H1 (cell line): ENCODE data around the gene ACTN2. TPM values are rescaled to one million over a fixed set of nuclear protein-coding genes. Genes with fewer than 3 reads are reported as not detected.

ENCODE experiments used
- CTCF ChIA-PET: fragments of 300-600 bp; sonication (Branson Sonifier 250); formaldehyde crosslinking; loops from one replicate; lab custom pipeline; 2021; ENCODE audit not compliant: partially characterized antibody; lab: Charles Lee
- POLR2A ChIA-PET: fragments of 300-600 bp; sonication (Branson Sonifier 250); formaldehyde crosslinking; loops from one replicate; lab custom pipeline; 2021; ENCODE audit warnings: inconsistent platforms; ENCODE audit not compliant: partially characterized antibody; lab: Charles Lee
- DNase-seq, 2 experiments: peaks; one replicate each; pipeline versions ENCODE4 v3.0.0 to v3.0.0-alpha.2; 2010 to 2022; ENCODE audit warnings: low spot score in 2 of 2, low read depth in 1 of 2, mixed read lengths in 1 of 2
- FAIRE-seq: peaks from 2 replicates; lab custom pipeline; 2011; peaks lifted over from hg19 to GRCh38; lab: Jason Lieb, UNC
- H2AFZ ChIP-seq: 2 replicates; pipeline ENCODE4 v1.8.1; 2012; ENCODE audit warnings: low read length, inconsistent platforms
- H2AK5ac ChIP-seq: 2 replicates; pipeline ENCODE4 v1.6.1; 2013; ENCODE audit warnings: low read depth, low read length
- H2BK120ac ChIP-seq: replicated peaks from 2 replicates; pipeline ENCODE3; 2013; ENCODE audit warnings: low read depth, low read length, inconsistent platforms
- H2BK12ac ChIP-seq: 2 replicates; pipeline ENCODE4 v1.6.1; 2013; ENCODE audit warnings: low read depth, low read length
- H2BK15ac ChIP-seq: 2 replicates; pipeline ENCODE4 v1.6.1; 2013; ENCODE audit warnings: low read length
- H2BK20ac ChIP-seq: 2 replicates; pipeline ENCODE4 v1.6.1; 2013; ENCODE audit warnings: low read length
- H2BK5ac ChIP-seq: 2 replicates; pipeline ENCODE4 v1.6.1; 2013; ENCODE audit warnings: low read depth, low read length
- H3K14ac ChIP-seq: 2 replicates; pipeline ENCODE4 v1.6.1; 2013; ENCODE audit warnings: inconsistent platforms; ENCODE audit not compliant: insufficient read length
- H3K18ac ChIP-seq: 2 replicates; pipeline ENCODE4 v1.6.1; 2013; ENCODE audit warnings: low read length; ENCODE audit errors: extremely low read depth
- H3K23ac ChIP-seq: 2 replicates; pipeline ENCODE4 v1.6.1; 2013; ENCODE audit warnings: inconsistent platforms; ENCODE audit not compliant: insufficient read length
- H3K23me2 ChIP-seq: 2 replicates; pipeline ENCODE4 v1.6.1; 2013; ENCODE audit warnings: low read depth, low read length
- H3K27ac ChIP-seq: 2 replicates; pipeline ENCODE4 v1.6.1; 2011; ENCODE audit warnings: low read depth, low read length, inconsistent platforms
- H3K27me3 ChIP-seq, 4 experiments: replicated peaks in 1 of 4; 1 replicate in 1 of 4; 2 replicates in 3 of 4; pipeline versions ENCODE4 v1.6.1 to v1.8.1; 2011 to 2013; ENCODE audit warnings: low read length in 3 of 4, mild to moderate bottlenecking in 3 of 4, inconsistent platforms in 2 of 4, mixed read lengths in 2 of 4, moderate library complexity in 1 of 4; ENCODE audit not compliant: control insufficient read depth in 3 of 4, insufficient read depth in 3 of 4; ENCODE audit errors: extremely low read depth in 1 of 4
- H3K36me3 ChIP-seq, 4 experiments: 2 replicates each; pipeline versions ENCODE4 v1.6.1 to v1.8.1; 2011 to 2013; ENCODE audit warnings: mild to moderate bottlenecking in 4 of 4, low read length in 3 of 4, moderate library complexity in 2 of 4, control low read depth in 1 of 4, inconsistent platforms in 1 of 4; ENCODE audit not compliant: insufficient read depth in 4 of 4, control insufficient read depth in 2 of 4
- H3K4ac ChIP-seq: replicated peaks from 2 replicates; pipeline ENCODE3; 2013; ENCODE audit warnings: low read length, low read depth, mixed read lengths, inconsistent platforms; ENCODE audit not compliant: insufficient read length
- H3K4me1 ChIP-seq, 4 experiments: replicated peaks in 1 of 4; 1 replicate in 1 of 4; 2 replicates in 3 of 4; pipeline versions ENCODE4 v1.6.1 to v1.8.1; 2011 to 2013; ENCODE audit warnings: low read length in 3 of 4, inconsistent platforms in 2 of 4, mixed read lengths in 1 of 4; ENCODE audit not compliant: insufficient read depth in 4 of 4, control insufficient read depth in 3 of 4
- H3K4me2 ChIP-seq, 2 experiments: 2 replicates each; pipeline versions ENCODE4 v1.6.1 to v1.8.1; 2011 to 2013; ENCODE audit warnings: low read depth in 2 of 2, low read length in 2 of 2, control low read depth in 1 of 2, inconsistent platforms in 1 of 2, mild to moderate bottlenecking in 1 of 2; ENCODE audit not compliant: insufficient read depth in 1 of 2
- H3K4me3 ChIP-seq, 4 experiments: fragments of 200-600, 300-600 bp in 1 of 4; sonication (generic), shearing (Covaris generic), sonication (Bioruptor Twin) in 1 of 4; 2 replicates each; pipeline versions ENCODE4 v1.5.1 to v1.8.1; 2011 to 2016; ENCODE audit warnings: low read length in 4 of 4, low read depth in 3 of 4, control low read depth in 2 of 4, inconsistent platforms in 2 of 4, mild to moderate bottlenecking in 2 of 4, mixed read lengths in 1 of 4, moderate library complexity in 1 of 4; ENCODE audit not compliant: insufficient read depth in 2 of 4; ENCODE audit errors: extremely low read depth in 1 of 4
- H3K56ac ChIP-seq: replicated peaks from 2 replicates; pipeline ENCODE3; 2013; ENCODE audit warnings: low read depth, mild to moderate bottlenecking, mixed read lengths, low read length, inconsistent platforms; ENCODE audit not compliant: insufficient read length
- H3K79me1 ChIP-seq: 2 replicates; pipeline ENCODE4 v1.6.1; 2013; ENCODE audit warnings: low read depth, low read length, control low read depth
- H3K79me2 ChIP-seq, 2 experiments: 2 replicates each; pipeline versions ENCODE4 v1.6.1 to v1.8.1; 2012 to 2013; ENCODE audit warnings: low read length in 2 of 2, mild to moderate bottlenecking in 2 of 2, inconsistent platforms in 1 of 2; ENCODE audit not compliant: insufficient read depth in 2 of 2, control insufficient read depth in 1 of 2
- H3K9ac ChIP-seq, 4 experiments: replicated peaks in 1 of 4; 1 replicate in 1 of 4; 2 replicates in 3 of 4; pipeline versions ENCODE4 v1.6.1 to v1.8.1; 2011 to 2013; ENCODE audit warnings: low read depth in 3 of 4, low read length in 3 of 4, control low read depth in 2 of 4, mild to moderate bottlenecking in 2 of 4, moderate library complexity in 2 of 4, inconsistent platforms in 1 of 4; ENCODE audit errors: extremely low read depth in 1 of 4
- H3K9me3 ChIP-seq, 2 experiments: 2 replicates each; pipeline versions ENCODE4 v1.6.1 to v1.8.1; 2012 to 2013; ENCODE audit warnings: mild to moderate bottlenecking in 2 of 2, moderate library complexity in 2 of 2, control low read depth in 1 of 2, inconsistent platforms in 1 of 2, low read depth in 1 of 2, low read length in 1 of 2, mixed read lengths in 1 of 2; ENCODE audit not compliant: insufficient read depth in 2 of 2
- H4K20me1 ChIP-seq, 2 experiments: replicated peaks in 1 of 2; 2 replicates each; pipeline versions ENCODE3 to v1.8.1; 2011 to 2013; ENCODE audit warnings: inconsistent platforms in 2 of 2, low read length in 2 of 2, mild to moderate bottlenecking in 1 of 2; ENCODE audit not compliant: insufficient read depth in 2 of 2, control insufficient read depth in 1 of 2
- H4K5ac ChIP-seq: 2 replicates; pipeline ENCODE4 v1.6.1; 2013; ENCODE audit warnings: low read length, low read depth, mixed read lengths, inconsistent platforms; ENCODE audit not compliant: insufficient read length
- H4K8ac ChIP-seq: 2 replicates; pipeline ENCODE4 v1.8.0; 2013; ENCODE audit warnings: mild to moderate bottlenecking, moderate library complexity, low read length, inconsistent platforms; ENCODE audit not compliant: insufficient read depth; ENCODE audit errors: extremely low read depth
- H4K91ac ChIP-seq: replicated peaks from 2 replicates; pipeline ENCODE3; 2013; ENCODE audit warnings: low read length, mixed read lengths, inconsistent platforms; ENCODE audit not compliant: insufficient read length
- BCL11A ChIP-seq, 2 experiments: IDR thresholded peaks; one replicate each; pipeline ENCODE4 v1.6.1; 2011; ENCODE audit warnings: low read depth in 2 of 2, low read length in 2 of 2, mild to moderate bottlenecking in 2 of 2
- JUND ChIP-seq: IDR thresholded peaks from 2 replicates; pipeline ENCODE4 v1.6.1; 2011; ENCODE audit warnings: mild to moderate bottlenecking, improper control_type of control experiment, low read length
- MAX ChIP-seq: IDR thresholded peaks from 2 replicates; pipeline ENCODE4 v1.6.1; 2012; ENCODE audit warnings: inconsistent platforms
- NRF1 ChIP-seq: IDR thresholded peaks from 2 replicates; pipeline ENCODE4 v1.6.1; 2011; ENCODE audit warnings: mild to moderate bottlenecking, low read depth, low read length, improper control_type of control experiment
- RNF2 ChIP-seq: fragments of 200-900, 300-1000 bp; sonication (generic); IDR thresholded peaks from 2 replicates; pipeline ENCODE4 v1.7.1; 2016; ENCODE audit warnings: borderline replicate concordance, low read depth, mild to moderate bottlenecking, antibody characterized with exemption, low read length; ENCODE audit not compliant: poor library complexity, severe bottlenecking; ENCODE audit errors: missing control alignments
- SIN3A ChIP-seq, 2 experiments: IDR thresholded peaks in 1 of 2; conservative IDR thresholded peaks in 1 of 2; 2 replicates each; pipeline ENCODE4 v1.6.1; 2011 to 2012; ENCODE audit warnings: low read length in 2 of 2, improper control_type of control experiment in 1 of 2, low read depth in 1 of 2, mild to moderate bottlenecking in 1 of 2
- SP1 ChIP-seq: IDR thresholded peaks from 2 replicates; pipeline ENCODE4 v1.6.1; 2011; ENCODE audit warnings: low read depth, low read length
- SP4 ChIP-seq: IDR thresholded peaks from 2 replicates; pipeline ENCODE4 v1.6.1; 2012; ENCODE audit warnings: low read length, inconsistent platforms
- TAF1 ChIP-seq: IDR thresholded peaks from 2 replicates; pipeline ENCODE4 v1.6.1; 2011; ENCODE audit warnings: mild to moderate bottlenecking, low read depth, low read length
- USF2 ChIP-seq: IDR thresholded peaks from 2 replicates; pipeline ENCODE4 v1.6.1; 2011; ENCODE audit warnings: low read length, improper control_type of control experiment
- WGBS, 2 experiments: shearing (Covaris generic) in 1 of 2; methylation state at CpG; one replicate each; pipeline versions ENCODE4 v1.1.6 to v1.1.7; 2013 to 2015; ENCODE audit warnings: low lambda C conversion rate in 2 of 2, mixed read lengths in 2 of 2, inconsistent platforms in 1 of 2, low coverage in 1 of 2, missing lambda C conversion rate in 1 of 2; ENCODE audit not compliant: insufficient replicate concordance in 2 of 2, insufficient coverage in 1 of 2, insufficient read length in 1 of 2; ENCODE audit errors: extremely low coverage in 1 of 2, missing lambda C conversion rate in 1 of 2; 5-methylcytosine and 5-hydroxymethylcytosine counted together
- polyA plus RNA-seq, 7 experiments: library from polyadenylated mRNA; depleted of rRNA in 3 of 7; stranded (reverse) in 5 of 7; unstranded in 2 of 7; fragments of >200 nt in 5 of 7; fragments of 200-250 nt in 2 of 7; gene quantifications; 1 replicate in 5 of 7; 2 replicates in 1 of 7; 4 replicates in 1 of 7; pipeline versions ENCODE4 v1.2.1 to v1.2.3, GENCODE V29; 2011 to 2013; ENCODE audit warnings: missing spikeins in 2 of 7, mixed read lengths in 2 of 7
- total RNA-seq: library from RNA; stranded (reverse); fragmentation: NEBNext Ultra II Directional; extraction: Animal tissue kit (Norgen Biotek cat#: 25700); gene quantifications from 2 replicates; pipeline ENCODE4 v1.2.1, GENCODE V29; 2021

The ACTN2 gene
- total and polyA plus RNA-seq, 2 of the 8 experiments (the other 6 are each of a cell fraction or from before 2014, with no cell fraction given), result 1.9 to 4.1 TPM

DNA sequence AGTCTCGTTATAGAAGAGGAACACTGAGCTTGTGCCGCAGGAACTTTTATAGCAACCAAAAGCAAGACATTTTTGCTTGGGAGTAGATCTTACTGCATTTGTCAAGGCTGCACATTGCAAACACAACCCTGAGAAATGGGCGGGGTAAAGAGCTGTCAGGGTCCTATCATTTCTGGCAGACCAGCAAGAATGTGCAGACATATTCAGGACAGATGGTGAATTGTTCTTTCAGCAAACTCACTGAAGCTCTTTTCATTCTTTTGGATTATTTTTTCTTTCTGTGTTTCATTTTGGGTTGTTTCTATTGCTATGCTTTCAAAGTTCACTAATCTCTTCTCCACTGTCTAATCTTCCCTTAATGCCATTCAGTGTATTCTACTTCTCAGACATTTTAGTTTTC, 5.1 kb upstream of the ACTN2 start:
- no peak overlapping the region; the same call in 1 of the 2 replicates for H2AFZ ChIP-seq
- H4K91ac ChIP-seq, result no peak overlapping the region
- H3K79me2 ChIP-seq, result no peaks in the 10 kb centered on the region
- no peaks in the 10 kb centered on the region for H3K9me3 ChIP-seq
- H3K18ac ChIP-seq, result no peak overlapping the region
- H2BK120ac ChIP-seq, result no peak overlapping the region
- peaks cover 3% of the 10 kb centered on the region; the same call in 1 of the 2 replicates for H3K23me2 ChIP-seq
- H3K27ac ChIP-seq, result no peak overlapping the region
- H2BK12ac ChIP-seq, result no peak overlapping the region
- no peak overlapping the region for H3K23ac ChIP-seq
- FAIRE-seq, result no peak
- no peak overlapping the region for H2BK20ac ChIP-seq
- WGBS, 2 experiments, result 91% methylated on average over 3 of the region's 3 CpGs; no CpG with 5 or more reads in 1 of the 2 experiments
- CTCF ChIA-PET, result interaction anchor here (0.6 to 1.2 kb wide), 3 partner anchors 21 to 402 kb away, joined by 3 to 6 read pairs (median 3); no protein-coding TSS in a partner anchor
- H3K4me3 ChIP-seq, result no peak overlapping the region
- no peaks in the 10 kb centered on the region for H3K36me3 ChIP-seq
- no peak overlapping the region for H3K56ac ChIP-seq
- peaks cover 0 to 11% (median 9%) of the 10 kb centered on the region in 4 experiments; a peak in 6 of 7 replicates for H3K27me3 ChIP-seq
- H2AK5ac ChIP-seq, result no peak overlapping the region
- H3K4me1 ChIP-seq, result peaks cover 0 to 5% (median 1%) of the 10 kb centered on the region in 4 experiments; a peak in 4 of 7 replicates
- no peak overlapping the region for H2BK5ac ChIP-seq
- POLR2A ChIA-PET, result interaction anchor here (0.6 to 1.5 kb wide), 2 partner anchors 8 to 56 kb away, joined by 3 read pairs; no protein-coding TSS in a partner anchor
- no peaks in the 10 kb centered on the region for H3K79me1 ChIP-seq
- H4K8ac ChIP-seq, result no peak overlapping the region
- DNase-seq, result no peak
- H4K20me1 ChIP-seq, result no peaks in the 10 kb centered on the region
- H3K4me2 ChIP-seq, result no peak overlapping the region
- H3K14ac ChIP-seq, result no peak overlapping the region
- H4K5ac ChIP-seq, result no peak overlapping the region
- H3K9ac ChIP-seq, result no peak overlapping the region
- H3K4ac ChIP-seq, result no peak overlapping the region
- no peak overlapping the region for H2BK15ac ChIP-seq
- TF ChIP-seq JUND (no peak), RNF2 (no peak), USF2 (no peak), BCL11A (IDR thresholded peaks at IDR 0.05; ENCODE audit: low read depth in 2 of 2, low read length in 2 of 2) (no peak), TAF1 (no peak), SP4 (no peak), MAX (no peak), SP1 (no peak), NRF1 (no peak), SIN3A (conservative IDR thresholded peaks at IDR 0.05 in 1 of 2, IDR thresholded peaks at IDR 0.05 in 1 of 2; ENCODE audit: low read depth in 1 of 2, low read length in 2 of 2) (no peak)
